Kidney tubule cell (primary cell): Measurements from ENCODE around the gene ZNF423.
A peak's percentile ranks its signal among the peaks of the same experiment; 100 is the strongest.

ENCODE experiments used
- DNase-seq: peaks from one replicate; pipeline ENCODE4 v3.0.0-alpha.2; 2018; ENCODE audit warnings: low spot score

Gene ZNF423

GRCh38 chr16:49552313-49552928 lies 303.5 kb downstream of the ZNF423 start:
- DNase-seq: no peak

GRCh38 chr16:49550666-49551065 lies 305.2 kb downstream of the ZNF423 start:
- DNase-seq: no peak

GRCh38 chr16:49550140-49550539 lies 305.8 kb downstream of the ZNF423 start:
- no peak for DNase-seq

- no peak for DNase-seq
Measured at GRCh38 chr16:49548325-49548970, 307.5 kb downstream of the ZNF423 start.

GRCh38 chr16:49547448-49547847 lies 308.5 kb downstream of the ZNF423 start:
- DNase-seq: no peak

- no peak for DNase-seq
Measured at GRCh38 chr16:49546735-49547134, 309.2 kb downstream of the ZNF423 start.

- no peak for DNase-seq
Measured at GRCh38 chr16:49545741-49546448, 310.0 kb downstream of the ZNF423 start.

GRCh38 chr16:49545243-49545642 lies 310.7 kb downstream of the ZNF423 start:
- no peak for DNase-seq

GRCh38 chr16:49544828-49545227 lies 311.1 kb downstream of the ZNF423 start:
- DNase-seq: no peak

- DNase-seq: no peak
Measured at GRCh38 chr16:49543631-49543946, 312.3 kb downstream of the ZNF423 start.

- no peak for DNase-seq
Measured at GRCh38 chr16:49542946-49543630, 312.8 kb downstream of the ZNF423 start.

- DNase-seq: peak; percentile 25
Measured at GRCh38 chr16:49542391-49542891, 313.5 kb downstream of the ZNF423 start.

- DNase-seq: no peak
Measured at GRCh38 chr16:49540836-49541235, 315.1 kb downstream of the ZNF423 start.

GRCh38 chr16:49539758-49540157 lies 316.2 kb downstream of the ZNF423 start:
- DNase-seq: no peak

GRCh38 chr16:49537924-49538459 lies 317.9 kb downstream of the ZNF423 start:
- DNase-seq: no peak

- DNase-seq: no peak
Measured at GRCh38 chr16:49534901-49535610, 320.9 kb downstream of the ZNF423 start.

- no peak for DNase-seq
Measured at GRCh38 chr16:49533422-49533821, 322.5 kb downstream of the ZNF423 start.

GRCh38 chr16:49532873-49533272 lies 323.0 kb downstream of the ZNF423 start:
- no peak for DNase-seq

- DNase-seq: no peak
Measured at GRCh38 chr16:49531931-49532840, 323.7 kb downstream of the ZNF423 start.

GRCh38 chr16:49531425-49531824 lies 324.5 kb downstream of the ZNF423 start:
- DNase-seq: no peak
